DLD1 (cell line): ENCODE results near the gene ARID1A.

Experiments
- in situ Hi-C: cut with HindIII; loops from 2 replicates; pipeline ENCODE4 v1.10.0; 2017; ENCODE audit warnings: low sequenced_read_pairs

The ARID1A gene

DNA sequence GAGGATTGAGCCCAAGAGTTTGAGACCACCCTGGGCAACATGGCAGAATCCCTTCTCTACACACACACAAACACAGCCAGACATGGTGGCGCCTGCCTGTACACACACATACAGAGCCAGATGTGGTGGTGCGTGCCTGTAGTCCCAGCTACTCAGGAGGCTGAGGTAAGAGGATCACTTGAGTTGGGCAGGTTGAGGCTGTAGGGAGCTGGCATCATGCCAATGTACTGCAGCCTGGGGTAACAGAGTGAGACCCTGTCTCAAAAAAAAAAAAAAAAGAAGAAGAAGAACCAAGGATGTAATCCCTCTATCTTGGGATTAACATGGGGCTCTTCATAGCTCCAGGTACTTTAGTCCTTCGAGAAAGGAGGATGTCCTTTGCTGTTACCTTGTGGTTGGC, 62.5 kb downstream of the ARID1A start:
- in situ Hi-C loops: no loop called here

DNA sequence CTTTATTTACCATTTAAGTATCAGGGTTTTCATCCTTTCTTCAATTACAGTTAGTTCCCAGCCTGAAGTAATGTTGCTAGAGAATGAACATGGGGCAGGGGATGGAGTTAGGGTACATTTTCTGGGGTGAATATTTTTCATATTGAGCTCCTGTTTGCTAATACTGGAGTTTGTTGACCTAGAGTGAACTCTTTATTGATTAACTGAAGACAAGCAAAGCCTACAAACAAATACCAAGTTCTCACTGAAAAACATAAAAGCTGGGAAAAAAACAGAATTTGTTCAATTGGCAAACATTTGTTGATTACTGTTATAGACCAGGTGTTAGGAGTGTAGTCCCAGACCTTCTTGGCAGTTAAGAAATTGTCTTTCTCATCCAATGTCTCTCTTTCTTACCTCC, 63.7 kb downstream of the ARID1A start:
- in situ Hi-C loops: no loop called here

DNA sequence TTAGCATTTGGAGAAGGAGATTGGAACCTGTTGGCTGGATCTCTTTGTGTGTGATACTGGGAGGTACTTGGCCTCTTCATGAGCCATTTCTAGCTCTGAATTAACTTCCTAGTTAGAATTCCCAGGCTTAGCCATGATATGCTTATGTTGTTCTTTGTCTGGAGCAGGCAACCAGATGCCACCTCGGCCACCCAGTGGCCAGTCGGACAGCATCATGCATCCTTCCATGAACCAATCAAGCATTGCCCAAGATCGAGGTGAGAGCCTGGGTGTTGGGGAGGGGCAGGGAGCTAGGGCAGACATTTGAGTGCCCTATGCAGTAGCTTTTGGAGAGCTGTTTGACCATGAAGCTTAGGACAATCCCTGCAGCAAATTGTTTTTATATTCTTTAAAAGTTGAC, 65.4 kb downstream of the ARID1A start:
- in situ Hi-C loops: no loop called here

DNA sequence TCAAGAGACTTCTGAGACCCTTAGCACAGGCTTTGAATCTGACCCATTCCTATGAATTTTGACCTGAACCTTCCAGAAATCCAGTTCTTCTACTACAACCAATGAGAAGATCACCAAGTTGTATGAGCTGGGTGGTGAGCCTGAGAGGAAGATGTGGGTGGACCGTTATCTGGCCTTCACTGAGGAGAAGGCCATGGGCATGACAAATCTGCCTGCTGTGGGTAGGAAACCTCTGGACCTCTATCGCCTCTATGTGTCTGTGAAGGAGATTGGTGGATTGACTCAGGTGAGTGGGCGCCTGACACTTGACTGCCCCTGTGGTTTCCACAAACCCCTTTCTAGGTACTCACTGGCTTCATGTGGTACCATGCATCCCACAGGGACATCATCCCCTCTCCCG, 71.9 kb downstream of the ARID1A start:
- in situ Hi-C loops: no loop called here

DNA sequence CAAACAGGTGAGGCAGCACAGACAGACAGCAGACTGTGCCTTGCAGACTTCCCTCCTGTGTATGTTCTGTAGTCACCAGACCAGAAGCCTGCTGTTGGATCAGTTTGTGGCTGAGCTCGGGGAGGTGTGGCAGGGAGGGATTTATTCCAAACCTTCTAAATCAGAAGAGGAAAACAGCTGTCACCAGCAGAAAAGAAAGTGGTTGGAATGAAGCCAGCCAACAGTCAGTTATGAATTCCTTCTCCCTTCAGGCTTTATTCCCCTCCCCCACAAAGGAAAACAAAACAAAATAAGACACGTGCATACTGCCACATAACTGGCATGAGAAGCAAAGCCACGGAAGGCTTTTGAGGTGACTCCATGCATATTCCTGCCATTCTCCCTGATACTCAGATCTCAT, 72.9 kb downstream of the ARID1A start:
- in situ Hi-C loops: no loop called here

DNA sequence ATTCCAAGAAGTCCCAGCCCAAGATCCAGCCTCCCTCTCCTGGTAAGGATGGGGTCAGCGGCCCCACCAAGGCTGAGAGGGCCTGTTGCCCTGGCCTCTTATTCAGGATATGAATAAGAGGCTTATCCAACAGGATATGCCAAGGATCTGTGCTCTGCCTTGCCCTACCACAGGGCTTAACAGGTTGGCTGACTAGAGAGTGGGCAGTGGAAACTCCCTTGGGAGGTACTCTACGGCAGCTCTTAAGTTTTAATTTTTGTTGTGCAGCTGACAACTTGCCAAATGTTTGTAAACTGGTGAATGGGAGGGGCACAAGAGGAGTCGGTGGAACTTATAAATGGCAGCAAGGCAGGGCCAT, 75.4 kb downstream of the ARID1A start:
- in situ Hi-C loops: no loop called here

DNA sequence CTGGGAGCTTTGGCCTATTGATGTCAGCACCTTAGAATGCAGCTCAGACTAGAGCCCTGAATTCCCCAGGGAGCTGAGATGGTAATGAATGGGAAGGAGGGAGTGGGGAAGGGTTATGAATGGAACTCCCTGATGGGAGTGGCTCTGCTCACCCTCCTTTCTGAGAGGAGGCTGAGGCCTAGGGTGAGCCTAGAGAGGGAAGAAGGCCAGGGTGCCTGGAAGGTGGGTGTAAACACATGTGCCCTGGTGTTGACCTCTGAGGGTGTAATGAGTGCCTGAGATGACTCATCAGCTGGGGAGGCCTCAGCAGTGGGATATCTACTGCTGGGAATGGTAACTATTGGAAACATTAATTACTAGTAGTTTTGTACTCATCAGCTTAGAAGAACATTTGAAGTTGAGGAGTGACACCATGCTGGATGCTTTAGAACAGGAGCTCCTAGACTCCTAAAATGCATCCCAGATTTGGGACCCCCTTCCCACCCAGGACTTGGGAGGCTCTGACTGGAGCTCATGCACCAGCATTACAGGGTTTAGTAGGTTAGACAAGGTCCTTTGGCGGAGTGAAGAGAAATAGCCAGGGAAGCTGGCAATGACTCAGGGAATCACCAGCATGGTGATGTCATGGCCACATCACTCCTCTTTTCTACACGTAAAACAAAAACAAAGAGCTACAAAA, 76.0 kb downstream of the ARID1A start:
- in situ Hi-C loops: no loop called here

DNA sequence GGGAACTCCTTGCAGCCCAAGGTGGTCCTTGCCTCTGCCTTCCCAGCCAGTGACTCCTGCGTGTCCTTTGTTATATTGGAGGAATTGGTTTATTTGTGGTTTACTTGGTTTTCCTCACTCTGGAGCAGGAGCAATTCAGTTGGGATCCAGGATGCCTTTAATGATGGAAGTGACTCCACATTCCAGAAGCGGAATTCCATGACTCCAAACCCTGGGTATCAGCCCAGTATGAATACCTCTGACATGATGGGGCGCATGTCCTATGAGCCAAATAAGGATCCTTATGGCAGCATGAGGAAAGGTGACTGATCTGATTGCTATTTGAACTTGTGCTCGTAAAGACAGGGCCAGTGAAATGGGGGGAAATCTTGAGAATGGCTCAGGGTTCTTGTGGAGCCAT, 76.9 kb downstream of the ARID1A start:
- in situ Hi-C loops: no loop called here

DNA sequence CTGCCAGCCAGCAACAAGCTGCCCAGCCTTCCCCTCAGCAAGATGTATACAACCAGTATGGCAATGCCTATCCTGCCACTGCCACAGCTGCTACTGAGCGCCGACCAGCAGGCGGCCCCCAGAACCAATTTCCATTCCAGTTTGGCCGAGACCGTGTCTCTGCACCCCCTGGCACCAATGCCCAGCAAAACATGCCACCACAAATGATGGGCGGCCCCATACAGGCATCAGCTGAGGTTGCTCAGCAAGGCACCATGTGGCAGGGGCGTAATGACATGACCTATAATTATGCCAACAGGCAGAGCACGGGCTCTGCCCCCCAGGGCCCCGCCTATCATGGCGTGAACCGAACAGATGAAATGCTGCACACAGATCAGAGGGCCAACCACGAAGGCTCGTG, 78.6 kb downstream of the ARID1A start:
- in situ Hi-C loops: no loop called here

DNA sequence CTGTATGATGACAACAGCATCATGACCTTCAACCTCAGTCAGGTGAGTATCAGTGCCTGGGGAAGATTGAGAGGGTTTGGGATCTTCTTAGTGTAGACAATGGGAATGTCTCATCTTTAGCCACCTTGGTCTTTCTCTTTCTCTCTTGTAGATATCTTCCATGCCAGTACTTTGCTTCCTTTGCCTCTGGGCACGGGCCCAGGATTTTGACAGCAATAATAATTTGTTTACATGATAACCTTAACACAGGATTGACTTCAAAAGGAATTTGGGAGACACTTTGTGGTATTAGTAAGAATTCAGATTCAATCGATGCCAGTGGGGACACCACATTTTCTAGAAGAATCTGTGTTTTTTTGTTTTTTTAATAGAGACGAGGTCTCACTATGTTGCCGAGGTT, 79.9 kb downstream of the ARID1A start:
- in situ Hi-C loops: no loop called here

DNA sequence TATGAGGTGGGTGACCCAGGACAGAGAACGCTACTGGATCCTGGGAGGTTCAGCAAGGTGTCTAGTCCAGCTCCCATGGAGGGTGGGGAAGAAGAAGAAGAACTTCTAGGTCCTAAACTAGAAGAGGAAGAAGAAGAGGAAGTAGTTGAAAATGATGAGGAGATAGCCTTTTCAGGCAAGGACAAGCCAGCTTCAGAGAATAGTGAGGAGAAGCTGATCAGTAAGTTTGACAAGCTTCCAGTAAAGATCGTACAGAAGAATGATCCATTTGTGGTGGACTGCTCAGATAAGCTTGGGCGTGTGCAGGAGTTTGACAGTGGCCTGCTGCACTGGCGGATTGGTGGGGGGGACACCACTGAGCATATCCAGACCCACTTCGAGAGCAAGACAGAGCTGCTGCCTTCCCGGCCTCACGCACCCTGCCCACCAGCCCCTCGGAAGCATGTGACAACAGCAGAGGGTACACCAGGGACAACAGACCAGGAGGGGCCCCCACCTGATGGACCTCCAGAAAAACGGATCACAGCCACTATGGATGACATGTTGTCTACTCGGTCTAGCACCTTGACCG, 83.4 kb downstream of the ARID1A start:
- in situ Hi-C loops: no loop called here

DNA sequence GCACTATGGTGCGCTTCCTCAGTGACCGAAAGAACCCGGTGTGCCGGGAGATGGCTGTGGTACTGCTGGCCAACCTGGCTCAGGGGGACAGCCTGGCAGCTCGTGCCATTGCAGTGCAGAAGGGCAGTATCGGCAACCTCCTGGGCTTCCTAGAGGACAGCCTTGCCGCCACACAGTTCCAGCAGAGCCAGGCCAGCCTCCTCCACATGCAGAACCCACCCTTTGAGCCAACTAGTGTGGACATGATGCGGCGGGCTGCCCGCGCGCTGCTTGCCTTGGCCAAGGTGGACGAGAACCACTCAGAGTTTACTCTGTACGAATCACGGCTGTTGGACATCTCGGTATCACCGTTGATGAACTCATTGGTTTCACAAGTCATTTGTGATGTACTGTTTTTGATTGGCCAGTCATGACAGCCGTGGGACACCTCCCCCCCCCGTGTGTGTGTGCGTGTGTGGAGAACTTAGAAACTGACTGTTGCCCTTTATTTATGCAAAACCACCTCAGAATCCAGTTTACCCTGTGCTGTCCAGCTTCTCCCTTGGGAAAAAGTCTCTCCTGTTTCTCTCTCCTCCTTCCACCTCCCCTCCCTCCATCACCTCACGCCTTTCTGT, 84.6 kb downstream of the ARID1A start:
- in situ Hi-C loops: no loop called here

DNA sequence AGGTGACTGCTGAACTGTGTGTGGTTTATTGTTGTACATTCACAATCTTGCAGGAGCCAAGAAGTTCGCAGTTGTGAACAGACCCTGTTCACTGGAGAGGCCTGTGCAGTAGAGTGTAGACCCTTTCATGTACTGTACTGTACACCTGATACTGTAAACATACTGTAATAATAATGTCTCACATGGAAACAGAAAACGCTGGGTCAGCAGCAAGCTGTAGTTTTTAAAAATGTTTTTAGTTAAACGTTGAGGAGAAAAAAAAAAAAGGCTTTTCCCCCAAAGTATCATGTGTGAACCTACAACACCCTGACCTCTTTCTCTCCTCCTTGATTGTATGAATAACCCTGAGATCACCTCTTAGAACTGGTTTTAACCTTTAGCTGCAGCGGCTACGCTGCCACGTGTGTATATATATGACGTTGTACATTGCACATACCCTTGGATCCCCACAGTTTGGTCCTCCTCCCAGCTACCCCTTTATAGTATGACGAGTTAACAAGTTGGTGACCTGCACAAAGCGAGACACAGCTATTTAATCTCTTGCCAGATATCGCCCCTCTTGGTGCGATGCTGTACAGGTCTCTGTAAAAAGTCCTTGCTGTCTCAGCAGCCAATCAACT, 85.5 kb downstream of the ARID1A start:
- in situ Hi-C loops: no loop called here

DNA sequence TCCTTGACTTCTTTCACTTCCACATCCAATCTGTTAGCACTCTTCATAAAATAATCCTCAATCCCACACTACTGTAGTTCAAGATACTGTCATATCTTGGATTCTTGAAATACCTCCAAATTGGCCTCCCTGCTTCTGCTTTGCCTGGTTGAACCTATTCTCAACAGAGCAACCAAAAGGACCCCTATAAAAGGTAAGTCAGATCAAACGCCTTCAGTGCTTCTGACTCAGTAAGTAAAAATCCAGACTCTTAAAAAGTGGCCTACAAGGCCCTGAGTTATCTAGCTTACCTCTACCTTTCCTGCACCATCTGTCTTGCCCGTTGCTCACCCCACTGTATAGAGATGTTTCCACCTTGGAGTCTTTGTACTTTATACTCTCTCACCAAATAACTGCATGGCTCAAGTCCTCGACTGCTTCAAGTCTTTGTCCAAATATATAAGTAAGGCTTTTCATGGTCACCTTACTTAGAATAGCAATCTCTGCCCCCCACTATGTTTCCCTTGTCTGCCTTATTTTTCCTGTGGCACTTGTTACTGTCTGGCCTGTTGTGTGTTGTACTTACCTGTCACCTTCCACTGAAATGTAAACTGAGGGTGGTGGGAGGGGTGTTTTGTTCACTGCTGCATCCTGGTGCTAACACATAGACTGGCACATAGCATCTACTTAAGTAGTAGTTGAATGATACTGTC, 86.9 kb downstream of the ARID1A start:
- in situ Hi-C loops: no loop called here

DNA sequence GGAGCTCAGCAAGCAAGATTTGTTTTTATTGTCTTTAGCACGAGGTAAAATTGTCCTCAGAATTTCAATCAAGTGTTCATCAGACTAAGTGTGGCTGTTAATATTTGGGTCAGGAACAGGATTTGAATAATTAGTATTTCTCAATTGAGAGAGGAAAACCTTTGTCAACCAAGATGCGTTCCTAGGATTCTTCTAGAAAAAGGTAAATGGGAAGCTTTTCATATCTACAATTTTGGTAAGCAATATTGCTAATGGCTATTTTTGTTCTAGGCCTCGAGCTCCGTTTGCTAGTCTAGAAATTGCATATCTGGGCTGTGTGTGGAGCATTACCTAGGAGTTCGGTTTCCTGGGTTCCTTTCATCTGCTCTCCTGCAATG, 87.8 kb downstream of the ARID1A start:
- in situ Hi-C loops: no loop called here

DNA sequence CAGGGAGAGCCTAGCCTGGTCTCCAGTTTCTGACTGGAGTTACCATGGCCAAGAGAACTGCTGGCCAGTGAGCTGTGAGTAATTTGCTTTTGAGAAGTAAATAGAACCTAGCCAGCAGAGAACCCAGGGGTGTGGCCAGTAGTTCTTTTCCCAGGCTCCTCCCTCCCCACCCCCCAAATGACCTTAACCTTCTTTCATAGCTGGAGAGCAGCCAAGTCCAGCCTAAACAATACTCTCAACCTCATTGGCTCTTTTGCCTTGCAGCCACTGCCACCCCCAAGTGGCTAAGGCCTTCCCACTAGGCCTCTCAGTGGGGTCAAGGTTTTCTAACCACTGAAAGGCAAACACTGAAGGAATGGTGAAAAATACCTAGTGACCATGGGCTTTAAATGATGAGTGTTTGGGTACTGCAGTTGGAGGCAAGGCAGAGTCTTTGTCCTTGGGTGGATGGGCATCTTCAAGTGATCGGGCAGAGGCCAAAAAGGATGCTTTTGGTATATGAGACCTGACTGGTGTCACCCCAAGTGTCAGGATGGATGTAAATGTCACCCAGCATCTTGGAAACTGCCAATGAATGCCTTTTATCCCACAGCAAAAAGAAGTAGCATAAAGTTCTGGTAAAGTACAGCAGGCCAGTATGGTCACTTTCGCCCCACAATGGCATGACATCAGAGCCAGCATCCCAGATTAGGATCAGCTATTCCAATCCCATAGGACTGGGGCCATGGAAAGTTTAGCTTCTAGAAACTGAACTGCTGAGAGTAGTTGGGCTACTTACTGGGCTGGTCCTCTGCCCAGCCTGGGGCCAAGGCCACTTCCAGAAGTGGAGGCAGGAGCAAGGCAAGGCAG, 88.4 kb downstream of the ARID1A start:
- in situ Hi-C loops: no loop called here

DNA sequence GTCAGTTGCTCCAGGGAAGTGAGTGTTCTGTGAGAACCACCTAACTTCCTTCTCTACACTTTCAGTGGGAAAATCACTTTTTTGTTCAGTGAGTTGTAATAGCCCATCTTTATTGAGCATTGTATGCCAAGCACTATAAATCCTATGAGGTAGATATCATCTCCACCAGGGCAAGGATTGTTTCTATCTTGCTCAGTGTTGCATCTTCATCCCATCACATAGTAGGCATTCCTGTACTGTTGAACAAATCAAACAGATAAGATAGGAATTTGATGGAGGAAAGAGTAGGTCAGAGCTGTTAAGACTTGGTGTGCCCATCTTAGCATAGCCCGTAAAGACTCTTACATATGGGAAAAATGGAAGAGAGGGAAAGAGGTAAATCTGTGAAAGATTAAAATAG, 89.1 kb downstream of the ARID1A start:
- in situ Hi-C loops: loop anchor here (5.0 kb wide), 1 partner anchor 193 kb away; no protein-coding TSS in a partner anchor

DNA sequence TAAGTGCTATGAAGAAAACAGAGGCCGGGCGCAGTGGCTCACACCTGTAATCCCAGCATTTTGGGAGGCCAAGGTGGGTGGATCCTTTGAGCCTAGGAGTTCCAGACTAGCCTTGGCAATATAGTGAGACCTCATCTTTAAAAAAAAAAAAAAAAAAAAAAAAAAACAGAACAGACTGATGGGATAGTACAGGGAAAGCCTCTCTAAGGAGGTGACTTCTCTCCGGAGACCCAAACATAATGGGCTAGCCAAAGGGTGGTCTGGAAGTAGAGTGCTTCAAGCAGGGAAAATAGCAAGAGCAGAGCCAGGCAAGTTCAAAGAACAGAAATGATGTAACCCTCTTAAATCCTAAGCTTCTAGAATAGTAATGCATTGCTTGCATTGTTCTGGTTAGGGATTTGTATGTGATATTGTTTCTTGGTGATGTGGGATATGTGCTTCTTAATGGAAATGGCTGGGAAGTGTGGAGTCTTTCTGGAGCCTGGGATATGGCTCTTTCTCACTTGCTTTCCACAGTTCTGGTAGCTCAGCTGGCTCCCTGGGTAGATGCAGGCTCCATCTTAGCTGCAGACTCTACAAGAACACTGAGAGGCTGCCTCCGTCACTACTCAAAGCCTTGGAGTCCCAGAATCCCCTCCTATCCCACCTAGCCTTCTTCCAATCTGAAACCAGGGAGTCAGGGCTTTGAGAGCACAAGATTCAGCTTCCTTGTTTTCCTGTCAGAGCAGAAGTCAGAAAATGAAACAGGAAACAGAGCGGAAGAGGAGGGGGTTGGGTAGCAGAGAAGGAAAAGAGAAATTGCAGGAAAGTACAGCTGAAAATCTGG, 90.0 kb downstream of the ARID1A start:
- in situ Hi-C loops: loop anchor here (5.0 kb wide), 1 partner anchor 194 kb away; no protein-coding TSS in a partner anchor

DNA sequence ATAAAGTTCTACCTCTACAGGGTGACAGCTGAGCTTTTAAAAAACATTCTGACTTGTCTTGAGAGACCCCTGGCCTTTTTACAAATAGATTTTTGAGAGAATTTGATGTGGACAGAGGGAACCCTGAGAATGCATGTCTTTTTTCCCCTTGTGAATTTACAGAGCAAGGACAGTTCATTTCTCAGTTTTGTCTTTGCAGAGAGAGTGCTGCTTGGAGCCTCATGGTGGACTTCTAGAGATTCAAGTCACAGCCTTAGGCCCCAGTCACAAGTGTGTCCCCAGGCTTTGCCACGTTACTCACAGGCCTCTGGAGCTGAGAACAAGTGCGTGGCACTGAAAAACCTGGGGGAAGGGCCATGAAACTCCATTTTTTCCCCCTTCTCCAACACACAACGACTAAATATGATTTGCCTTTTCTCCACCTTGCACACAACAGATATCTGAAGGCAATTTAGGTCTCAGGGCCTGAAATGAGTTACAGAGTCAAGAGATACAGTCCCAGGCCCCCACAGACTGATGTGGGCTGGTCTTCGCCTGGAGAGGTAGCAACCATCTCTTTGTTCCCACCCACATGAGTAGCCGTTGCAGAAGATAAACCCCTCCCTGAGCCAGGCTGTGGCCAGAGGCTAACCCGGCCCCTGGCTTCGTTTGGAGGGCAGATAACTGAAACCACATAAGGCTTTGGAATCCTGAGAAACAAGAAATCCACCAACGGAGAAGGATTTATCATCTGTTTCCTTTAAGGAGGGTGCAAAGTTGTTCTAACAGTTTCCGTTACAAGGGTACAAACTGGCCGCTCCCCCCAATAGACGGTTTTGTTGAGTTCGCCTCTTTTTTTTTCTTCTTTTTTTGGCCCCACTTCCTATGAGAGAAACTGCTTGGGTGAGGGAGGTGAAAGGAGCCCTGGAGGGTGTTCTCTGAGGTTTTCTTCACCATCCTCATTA, 90.9 kb downstream of the ARID1A start:
- in situ Hi-C loops: loop anchor here (5.0 kb wide), 1 partner anchor 194 kb away; no protein-coding TSS in a partner anchor
